GM12801 (cell line): ENCODE results near the gene NDUFV3.

ENCODE experiments used
- CTCF ChIP-seq: IDR thresholded peaks from one replicate; pipeline ENCODE4 v1.5.1; 2011; ENCODE audit warnings: control low read depth; ENCODE audit not compliant: insufficient read length; ENCODE audit errors: extremely low read depth

The NDUFV3 gene

GRCh38 chr21:42859891-42860230 lies 33.2 kb upstream of the NDUFV3 start:
- no peak for TF ChIP-seq CTCF

GRCh38 chr21:42860345-42860744 lies 32.8 kb upstream of the NDUFV3 start:
- no peak for TF ChIP-seq CTCF

- TF ChIP-seq CTCF = no peak
Observed at GRCh38 chr21:42861311-42861847, 31.7 kb upstream of the NDUFV3 start.

- no peak for TF ChIP-seq CTCF
Observed at GRCh38 chr21:42861848-42862400, 31.2 kb upstream of the NDUFV3 start.

GRCh38 chr21:42862774-42863503 lies 30.2 kb upstream of the NDUFV3 start:
- TF ChIP-seq CTCF = no peak

GRCh38 chr21:42863504-42863870 lies 29.6 kb upstream of the NDUFV3 start:
- no peak for TF ChIP-seq CTCF

GRCh38 chr21:42864286-42864685 lies 28.8 kb upstream of the NDUFV3 start:
- no peak for TF ChIP-seq CTCF
